Measurements from ENCODE around the gene IRF6. TPM values are rescaled to one million over a fixed set of nuclear protein-coding genes. Genes with fewer than 3 reads are reported as not detected.

The IRF6 gene
- total RNA-seq, 1 experiment from 2014 or later = 17.2 TPM

GRCh38 chr1:209759829-209760359 is 46.0 kb downstream of the IRF6 start:
- ATAC-seq (no peak; the same call in 1 of the 2 replicates), DNase-seq (ENCODE audit: low spot score) (no peak)
- POLR2A ChIA-PET = interaction anchor here (1.0 kb wide), 1 partner anchor 46 kb away, joined by 4 read pairs; the partner anchor contains the start of gene IRF6
- H3K36me3 Mint-ChIP-seq = no peaks in the 10 kb centered on the region
- H3K4me1 Mint-ChIP-seq = no peaks in the 10 kb centered on the region
- no peaks in the 10 kb centered on the region for H3K9me3 Mint-ChIP-seq
- CTCF ChIA-PET = interaction anchor here (3.8 kb wide), 1 partner anchor 12 kb away, joined by 15 read pairs; no protein-coding TSS in a partner anchor
- no peak overlapping the region for H3K27ac Mint-ChIP-seq
- H3K27me3 Mint-ChIP-seq (ENCODE audit: low read depth) = peaks cover 12% of the 10 kb centered on the region; the same call in 1 of the 2 replicates
- H3K4me3 Mint-ChIP-seq = no peak overlapping the region
- TF ChIP-seq ZNF317 (CRISPR knock-in tag; IDR thresholded peaks at IDR 0.05; ENCODE audit: borderline replicate concordance, low read depth) = no peak
- TF ChIP-seq E2F1 (CRISPR knock-in tag; IDR thresholded peaks at IDR 0.05) = no peak
- TF ChIP-seq, protein P1, sequence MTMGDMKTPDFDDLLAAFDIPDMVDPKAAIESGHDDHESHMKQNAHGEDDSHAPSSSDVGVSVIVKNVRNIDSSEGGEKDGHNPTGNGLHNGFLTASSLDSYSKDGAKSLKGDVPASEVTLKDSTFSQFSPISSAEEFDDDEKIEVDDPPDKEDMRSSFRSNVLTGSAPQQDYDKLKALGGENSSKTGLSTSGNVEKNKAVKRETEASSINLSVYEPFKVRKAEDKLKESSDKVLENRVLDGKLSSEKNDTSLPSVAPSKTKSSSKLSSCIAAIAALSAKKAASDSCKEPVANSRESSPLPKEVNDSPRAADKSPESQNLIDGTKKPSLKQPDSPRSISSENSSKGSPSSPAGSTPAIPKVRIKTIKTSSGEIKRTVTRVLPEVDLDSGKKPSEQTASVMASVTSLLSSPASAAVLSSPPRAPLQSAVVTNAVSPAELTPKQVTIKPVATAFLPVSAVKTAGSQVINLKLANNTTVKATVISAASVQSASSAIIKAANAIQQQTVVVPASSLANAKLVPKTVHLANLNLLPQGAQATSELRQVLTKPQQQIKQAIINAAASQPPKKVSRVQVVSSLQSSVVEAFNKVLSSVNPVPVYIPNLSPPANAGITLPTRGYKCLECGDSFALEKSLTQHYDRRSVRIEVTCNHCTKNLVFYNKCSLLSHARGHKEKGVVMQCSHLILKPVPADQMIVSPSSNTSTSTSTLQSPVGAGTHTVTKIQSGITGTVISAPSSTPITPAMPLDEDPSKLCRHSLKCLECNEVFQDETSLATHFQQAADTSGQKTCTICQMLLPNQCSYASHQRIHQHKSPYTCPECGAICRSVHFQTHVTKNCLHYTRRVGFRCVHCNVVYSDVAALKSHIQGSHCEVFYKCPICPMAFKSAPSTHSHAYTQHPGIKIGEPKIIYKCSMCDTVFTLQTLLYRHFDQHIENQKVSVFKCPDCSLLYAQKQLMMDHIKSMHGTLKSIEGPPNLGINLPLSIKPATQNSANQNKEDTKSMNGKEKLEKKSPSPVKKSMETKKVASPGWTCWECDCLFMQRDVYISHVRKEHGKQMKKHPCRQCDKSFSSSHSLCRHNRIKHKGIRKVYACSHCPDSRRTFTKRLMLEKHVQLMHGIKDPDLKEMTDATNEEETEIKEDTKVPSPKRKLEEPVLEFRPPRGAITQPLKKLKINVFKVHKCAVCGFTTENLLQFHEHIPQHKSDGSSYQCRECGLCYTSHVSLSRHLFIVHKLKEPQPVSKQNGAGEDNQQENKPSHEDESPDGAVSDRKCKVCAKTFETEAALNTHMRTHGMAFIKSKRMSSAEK (CRISPR knock-in tag; IDR thresholded peaks at IDR 0.05; ENCODE audit: borderline replicate concordance) = no peak
- TF ChIP-seq NR1H2 (CRISPR knock-in tag; IDR thresholded peaks at IDR 0.05) = no peak
- no peak for TF ChIP-seq NFATC4 (CRISPR knock-in tag; IDR thresholded peaks at IDR 0.05)
- no peak for TF ChIP-seq TP53 (CRISPR knock-in tag; IDR thresholded peaks at IDR 0.05)
- TF ChIP-seq ZNF281 (CRISPR knock-in tag; IDR thresholded peaks at IDR 0.05) = no peak
- TF ChIP-seq MYBL2 (CRISPR knock-in tag; IDR thresholded peaks at IDR 0.05) = no peak
- TF ChIP-seq ZNF219 (CRISPR knock-in tag; IDR thresholded peaks at IDR 0.05; ENCODE audit: borderline replicate concordance) = no peak
- no peak for TF ChIP-seq GTF2I (CRISPR knock-in tag; conservative IDR thresholded peaks at IDR 0.05)
- no peak for TF ChIP-seq ZNF423 (CRISPR knock-in tag; IDR thresholded peaks at IDR 0.05)
- TF ChIP-seq, protein P2, sequence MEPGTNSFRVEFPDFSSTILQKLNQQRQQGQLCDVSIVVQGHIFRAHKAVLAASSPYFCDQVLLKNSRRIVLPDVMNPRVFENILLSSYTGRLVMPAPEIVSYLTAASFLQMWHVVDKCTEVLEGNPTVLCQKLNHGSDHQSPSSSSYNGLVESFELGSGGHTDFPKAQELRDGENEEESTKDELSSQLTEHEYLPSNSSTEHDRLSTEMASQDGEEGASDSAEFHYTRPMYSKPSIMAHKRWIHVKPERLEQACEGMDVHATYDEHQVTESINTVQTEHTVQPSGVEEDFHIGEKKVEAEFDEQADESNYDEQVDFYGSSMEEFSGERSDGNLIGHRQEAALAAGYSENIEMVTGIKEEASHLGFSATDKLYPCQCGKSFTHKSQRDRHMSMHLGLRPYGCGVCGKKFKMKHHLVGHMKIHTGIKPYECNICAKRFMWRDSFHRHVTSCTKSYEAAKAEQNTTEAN (CRISPR knock-in tag; IDR thresholded peaks at IDR 0.05) = no peak
- no peak for TF ChIP-seq OVOL2 (CRISPR knock-in tag; IDR thresholded peaks at IDR 0.05; ENCODE audit: borderline replicate concordance)
- no peak for TF ChIP-seq ATF2 (CRISPR knock-in tag; IDR thresholded peaks at IDR 0.05; ENCODE audit: borderline replicate concordance, low read depth)
- TF ChIP-seq IRF2 (CRISPR knock-in tag; IDR thresholded peaks at IDR 0.05; ENCODE audit: borderline replicate concordance, low read depth) = no peak
- no peak for TF ChIP-seq CDX4 (CRISPR knock-in tag; IDR thresholded peaks at IDR 0.05; ENCODE audit: borderline replicate concordance)
- TF ChIP-seq, protein P3, sequence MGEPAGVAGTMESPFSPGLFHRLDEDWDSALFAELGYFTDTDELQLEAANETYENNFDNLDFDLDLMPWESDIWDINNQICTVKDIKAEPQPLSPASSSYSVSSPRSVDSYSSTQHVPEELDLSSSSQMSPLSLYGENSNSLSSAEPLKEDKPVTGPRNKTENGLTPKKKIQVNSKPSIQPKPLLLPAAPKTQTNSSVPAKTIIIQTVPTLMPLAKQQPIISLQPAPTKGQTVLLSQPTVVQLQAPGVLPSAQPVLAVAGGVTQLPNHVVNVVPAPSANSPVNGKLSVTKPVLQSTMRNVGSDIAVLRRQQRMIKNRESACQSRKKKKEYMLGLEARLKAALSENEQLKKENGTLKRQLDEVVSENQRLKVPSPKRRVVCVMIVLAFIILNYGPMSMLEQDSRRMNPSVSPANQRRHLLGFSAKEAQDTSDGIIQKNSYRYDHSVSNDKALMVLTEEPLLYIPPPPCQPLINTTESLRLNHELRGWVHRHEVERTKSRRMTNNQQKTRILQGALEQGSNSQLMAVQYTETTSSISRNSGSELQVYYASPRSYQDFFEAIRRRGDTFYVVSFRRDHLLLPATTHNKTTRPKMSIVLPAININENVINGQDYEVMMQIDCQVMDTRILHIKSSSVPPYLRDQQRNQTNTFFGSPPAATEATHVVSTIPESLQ (CRISPR knock-in tag; IDR thresholded peaks at IDR 0.05) = no peak
- no peak for TF ChIP-seq RORB (CRISPR knock-in tag; IDR thresholded peaks at IDR 0.05)
